Immature natural killer cell (primary cell): ENCODE data around the gene TGFBR3. TPM values are rescaled to one million over a fixed set of nuclear protein-coding genes. Genes with fewer than 3 reads are reported as not detected.

Experiments used
- DNase-seq, 3 donors: peaks; one replicate each; pipeline ENCODE4 v3.0.0; 2022; ENCODE audit warnings: mixed read lengths in 1 of 3
- H3K27ac Mint-ChIP-seq, 6 donors: one replicate each; pipeline ENCODE4 v1.8.0; 2020; ENCODE audit warnings: mixed read lengths in 6 of 6, mild to moderate bottlenecking in 5 of 6, inconsistent platforms in 4 of 6, moderate library complexity in 3 of 6
- H3K27me3 Mint-ChIP-seq, 3 donors: one replicate each; pipeline ENCODE4 v1.8.0; 2020 to 2021; ENCODE audit warnings: low read depth in 3 of 3, mild to moderate bottlenecking in 3 of 3, mixed read lengths in 3 of 3, moderate library complexity in 3 of 3, inconsistent platforms in 1 of 3
- H3K36me3 Mint-ChIP-seq, 3 donors: one replicate each; pipeline ENCODE4 v1.8.0; 2020; ENCODE audit warnings: mixed read lengths in 3 of 3, inconsistent platforms in 2 of 3, mild to moderate bottlenecking in 2 of 3
- H3K4me1 Mint-ChIP-seq, 2 donors: one replicate each; pipeline ENCODE4 v1.8.0; 2020; ENCODE audit warnings: inconsistent platforms in 2 of 2, mild to moderate bottlenecking in 2 of 2, mixed read lengths in 2 of 2, moderate library complexity in 1 of 2
- H3K4me3 Mint-ChIP-seq, 5 donors: one replicate each; pipeline ENCODE4 v1.8.0; 2020; ENCODE audit warnings: mild to moderate bottlenecking in 5 of 5, mixed read lengths in 5 of 5, inconsistent platforms in 3 of 5, moderate library complexity in 3 of 5
- H3K9me3 Mint-ChIP-seq, 6 donors: one replicate each; pipeline ENCODE4 v1.8.0; 2020; ENCODE audit warnings: mild to moderate bottlenecking in 6 of 6, mixed read lengths in 6 of 6, inconsistent platforms in 4 of 6, moderate library complexity in 3 of 6
- polyA plus RNA-seq, 3 donors: library from polyadenylated mRNA; unstranded; fragments of 300-500 nt; fragmentation: Illumina TruSeq; gene quantifications; one replicate each; pipeline ENCODE4 v1.2.3, GENCODE V29; 2021

Gene TGFBR3
- polyA plus RNA-seq, 3 donors from 2014 or later: 141 to 245 (median 183) TPM

- peak overlapping the region; percentile 37 to 83 (median 81) for H3K27ac Mint-ChIP-seq
- DNase-seq: no peak
- H3K27me3 Mint-ChIP-seq: peaks cover 4 to 28% (median 25%) of the 10 kb centered on the region in 3 donors
- H3K4me3 Mint-ChIP-seq: no peak overlapping the region
- peaks cover 58 to 82% (median 70%) of the 10 kb centered on the region in 3 donors for H3K36me3 Mint-ChIP-seq
- peaks cover 72 to 91% of the 10 kb centered on the region in 2 donors for H3K4me1 Mint-ChIP-seq
- no peaks in the 10 kb centered on the region for H3K9me3 Mint-ChIP-seq
Observed at GRCh38 chr1:91700771-91701471, 185.0 kb downstream of the TGFBR3 start.

- peaks cover 75 to 91% of the 10 kb centered on the region in 2 donors for H3K4me1 Mint-ChIP-seq
- H3K27ac Mint-ChIP-seq: peak overlapping the region; percentile 58 to 83 (median 76)
- peak overlapping the region in 1 of 5 donors; percentile 2 for H3K4me3 Mint-ChIP-seq
- peaks cover 4 to 30% (median 28%) of the 10 kb centered on the region in 3 donors for H3K27me3 Mint-ChIP-seq
- no peaks in the 10 kb centered on the region for H3K9me3 Mint-ChIP-seq
- H3K36me3 Mint-ChIP-seq: peaks cover 57 to 81% (median 75%) of the 10 kb centered on the region in 3 donors
- no peak for DNase-seq
Observed at GRCh38 chr1:91700332-91700731, 185.6 kb downstream of the TGFBR3 start.

GRCh38 chr1:91699339-91699974, 186.5 kb downstream of the TGFBR3 start:
- Mint-ChIP-seq H3K4me1 (peaks cover 75 to 93% of the 10 kb centered on the region in 2 donors), H3K4me3 (peak overlapping the region in 4 of 5 donors; percentile 0 to 26 (median 13)), H3K9me3 (no peaks in the 10 kb centered on the region), H3K36me3 (peaks cover 61 to 83% (median 76%) of the 10 kb centered on the region in 3 donors), H3K27ac (peak overlapping the region; percentile 65 to 88 (median 84)), H3K27me3 (peaks cover 4 to 30% (median 23%) of the 10 kb centered on the region in 3 donors)
- no peak for DNase-seq

GRCh38 chr1:91697861-91698260, 188.1 kb downstream of the TGFBR3 start:
- Mint-ChIP-seq H3K36me3 (peaks cover 58 to 83% (median 74%) of the 10 kb centered on the region in 3 donors), H3K4me1 (peaks cover 77 to 93% of the 10 kb centered on the region in 2 donors)

GRCh38 chr1:91697416-91697815, 188.5 kb downstream of the TGFBR3 start:
- H3K27me3 Mint-ChIP-seq: peaks cover 4 to 30% (median 29%) of the 10 kb centered on the region in 3 donors
- peaks cover 62 to 87% (median 79%) of the 10 kb centered on the region in 3 donors for H3K36me3 Mint-ChIP-seq
- no peaks in the 10 kb centered on the region for H3K9me3 Mint-ChIP-seq
- H3K4me3 Mint-ChIP-seq: peak overlapping the region; percentile 52 to 77 (median 74)
- peak; percentile 61 to 66 (median 62) for DNase-seq
- H3K27ac Mint-ChIP-seq: peak overlapping the region; percentile 83 to 95 (median 88)
- H3K4me1 Mint-ChIP-seq: peaks cover 82 to 97% of the 10 kb centered on the region in 2 donors

More at GRCh38 chr1:91697861-91698260, 188.1 kb downstream of the TGFBR3 start:
- Mint-ChIP-seq H3K27me3 (peaks cover 4 to 30% (median 26%) of the 10 kb centered on the region in 3 donors), H3K9me3 (no peaks in the 10 kb centered on the region), H3K27ac (peak overlapping the region; percentile 83 to 95 (median 88)), H3K4me3 (peak overlapping the region; percentile 52 to 77 (median 74))
- no peak for DNase-seq

GRCh38 chr1:91696321-91696720, 189.6 kb downstream of the TGFBR3 start:
- Mint-ChIP-seq H3K4me3 (peak overlapping the region in 2 of 5 donors; percentile 58 to 77), H3K36me3 (peaks cover 65 to 88% (median 81%) of the 10 kb centered on the region in 3 donors), H3K4me1 (peaks cover 87 to 99% of the 10 kb centered on the region in 2 donors), H3K27me3 (peaks cover 4 to 30% (median 24%) of the 10 kb centered on the region in 3 donors), H3K9me3 (no peaks in the 10 kb centered on the region), H3K27ac (peak overlapping the region; percentile 70 to 95 (median 88))
- no peak for DNase-seq

GRCh38 chr1:91693557-91693956, 192.4 kb downstream of the TGFBR3 start:
- peaks cover 69 to 90% (median 72%) of the 10 kb centered on the region in 3 donors for H3K36me3 Mint-ChIP-seq
- DNase-seq: no peak
- H3K9me3 Mint-ChIP-seq: no peaks in the 10 kb centered on the region
- H3K4me1 Mint-ChIP-seq: peaks cover 83 to 99% of the 10 kb centered on the region in 2 donors
- peak overlapping the region in 1 of 5 donors; percentile 27 for H3K4me3 Mint-ChIP-seq
- H3K27ac Mint-ChIP-seq: peak overlapping the region; percentile 33 to 89 (median 74)
- peaks cover 8 to 34% (median 26%) of the 10 kb centered on the region in 3 donors for H3K27me3 Mint-ChIP-seq

- Mint-ChIP-seq H3K4me3 (no peak overlapping the region), H3K27ac (peak overlapping the region; percentile 47 to 89 (median 62)), H3K36me3 (peaks cover 78 to 96% (median 79%) of the 10 kb centered on the region in 3 donors), H3K9me3 (no peaks in the 10 kb centered on the region), H3K27me3 (peaks cover 8 to 41% (median 25%) of the 10 kb centered on the region in 3 donors), H3K4me1 (peaks cover 85 to 99% of the 10 kb centered on the region in 2 donors)
- no peak for DNase-seq
Observed at GRCh38 chr1:91691525-91691924, 194.4 kb downstream of the TGFBR3 start.

- H3K4me3 Mint-ChIP-seq: no peak overlapping the region
- peaks cover 75 to 92% (median 81%) of the 10 kb centered on the region in 3 donors for H3K36me3 Mint-ChIP-seq
- H3K4me1 Mint-ChIP-seq: peaks cover 89 to 100% of the 10 kb centered on the region in 2 donors
- H3K27me3 Mint-ChIP-seq: peaks cover 12 to 45% (median 26%) of the 10 kb centered on the region in 3 donors
- no peaks in the 10 kb centered on the region for H3K9me3 Mint-ChIP-seq
- H3K27ac Mint-ChIP-seq: peak overlapping the region in 5 of 6 donors; percentile 72 to 95 (median 89)
- DNase-seq: no peak
Observed at GRCh38 chr1:91689641-91690481, 196.1 kb downstream of the TGFBR3 start.

- Mint-ChIP-seq H3K9me3 (no peaks in the 10 kb centered on the region), H3K27me3 (peaks cover 16 to 49% (median 31%) of the 10 kb centered on the region in 3 donors), H3K4me3 (peak overlapping the region in 1 of 5 donors; percentile 5), H3K4me1 (peaks cover 89 to 100% of the 10 kb centered on the region in 2 donors), H3K36me3 (peaks cover 66 to 82% (median 76%) of the 10 kb centered on the region in 3 donors), H3K27ac (peak overlapping the region; percentile 87 to 95 (median 90))
- no peak for DNase-seq
Observed at GRCh38 chr1:91687452-91687851, 198.5 kb downstream of the TGFBR3 start.

GRCh38 chr1:91685994-91686393, 200.0 kb downstream of the TGFBR3 start:
- Mint-ChIP-seq H3K27me3 (peaks cover 16 to 48% (median 29%) of the 10 kb centered on the region in 3 donors), H3K4me1 (peaks cover 78 to 96% of the 10 kb centered on the region in 2 donors), H3K27ac (peak overlapping the region; percentile 88 to 95 (median 90)), H3K4me3 (peak overlapping the region; percentile 26 to 66 (median 42)), H3K36me3 (peaks cover 55 to 74% (median 66%) of the 10 kb centered on the region in 3 donors), H3K9me3 (no peaks in the 10 kb centered on the region)
- no peak for DNase-seq

GRCh38 chr1:91684481-91685196, 201.3 kb downstream of the TGFBR3 start:
- Mint-ChIP-seq H3K36me3 (peaks cover 57 to 73% (median 63%) of the 10 kb centered on the region in 3 donors), H3K27me3 (peaks cover 14 to 46% (median 31%) of the 10 kb centered on the region in 3 donors), H3K4me3 (peak overlapping the region; percentile 69 to 82 (median 78)), H3K4me1 (peaks cover 82 to 96% of the 10 kb centered on the region in 2 donors), H3K27ac (peak overlapping the region; percentile 89 to 96 (median 94)), H3K9me3 (no peaks in the 10 kb centered on the region)
- peak; percentile 24 to 38 (median 25) for DNase-seq
